Upper lobe of left lung (tissue), 6 donors: Measurements from ENCODE around the gene CHST13. TPM values are rescaled to one million over a fixed set of nuclear protein-coding genes. Genes with fewer than 3 reads are reported as not detected.

ENCODE experiments used
- ATAC-seq, 2 donors: fragments of 200-7000 bp; cut with Tn5 transposase; one replicate each; pipeline ENCODE4 v1.9.1; 2022; ENCODE audit warnings: mild to moderate bottlenecking in 2 of 2, moderate library complexity in 2 of 2; ENCODE audit not compliant: low FRiP score in 2 of 2
- DNase-seq, 2 donors: peaks; one replicate each; pipeline ENCODE4 v3.0.0-alpha.2; 2019 to 2020
- H3K27ac ChIP-seq, 4 donors: fragments of 200-600 bp; sonication (generic); one replicate each; pipeline ENCODE4 v1.5.1; 2016 to 2019
- H3K27me3 ChIP-seq, 4 donors: fragments of 200-600 bp; sonication (generic); one replicate each; pipeline ENCODE4 v1.5.1; 2017 to 2019
- H3K36me3 ChIP-seq, 4 donors: fragments of 200-600 bp; sonication (generic); one replicate each; pipeline ENCODE4 v1.5.1; 2016 to 2019
- H3K4me1 ChIP-seq, 4 donors: fragments of 200-600 bp; sonication (generic); one replicate each; pipeline ENCODE4 v1.5.1; 2018 to 2019
- H3K4me3 ChIP-seq, 4 donors: fragments of 200-600 bp; sonication (generic); one replicate each; pipeline ENCODE4 v1.5.1; 2017 to 2019; ENCODE audit warnings: mild to moderate bottlenecking in 2 of 4, moderate library complexity in 1 of 4
- H3K9me3 ChIP-seq, 4 donors: fragments of 200-600 bp; sonication (generic); one replicate each; pipeline ENCODE4 v1.5.1; 2018 to 2019
- EP300 ChIP-seq, 4 donors: sonication (generic); formaldehyde crosslinking; IDR thresholded peaks; one replicate each; pipeline ENCODE4 v1.5.1; 2017; ENCODE audit warnings: antibody characterized with exemption in 4 of 4, control low read depth in 2 of 4
- POLR2A ChIP-seq, 4 donors: fragments of 450-650 bp; IDR thresholded peaks; one replicate each; pipeline ENCODE4 v1.5.1; 2016 to 2017; ENCODE audit warnings: antibody characterized with exemption in 4 of 4, mild to moderate bottlenecking in 2 of 4
- POLR2AphosphoS5 ChIP-seq, 2 donors: sonication (generic); formaldehyde crosslinking; IDR thresholded peaks; one replicate each; pipeline ENCODE4 v1.5.1; 2017; ENCODE audit warnings: antibody characterized with exemption in 2 of 2
- WGBS, 2 donors: methylation state at CpG; one replicate each; pipeline ENCODE4 v1.1.5; 2017 to 2018; 5-methylcytosine and 5-hydroxymethylcytosine counted together
- total RNA-seq, 6 donors: library from RNA; depleted of rRNA in 4 of 6; stranded (reverse); fragments of >200 nt in 4 of 6; gene quantifications; one replicate each; pipeline versions ENCODE4 v1.1.0 to v1.2.1, GENCODE V29; 2016 to 2021
- TF ChIP-seq, protein P1 (sequence below), 6 experiments: fragments of 450-650 bp in 4 of 6; fragments of 200-600 bp in 2 of 6; sonication (generic) in 2 of 6; IDR thresholded peaks; one replicate each; pipeline ENCODE4 v1.5.1; 2016 to 2019; ENCODE audit warnings: antibody characterized with exemption in 6 of 6
- donor health status: DM: no; HTN: no; CAD: no; lungs with moderate emphysema.
- donor health status: DM: no; HTN: yes; CAD: no; lungs with severe emphysema.

Gene CHST13
- total RNA-seq, 6 donors from 2014 or later: 0.57 to 3.1 (median 2.0) TPM; not detected in 2

DNA sequence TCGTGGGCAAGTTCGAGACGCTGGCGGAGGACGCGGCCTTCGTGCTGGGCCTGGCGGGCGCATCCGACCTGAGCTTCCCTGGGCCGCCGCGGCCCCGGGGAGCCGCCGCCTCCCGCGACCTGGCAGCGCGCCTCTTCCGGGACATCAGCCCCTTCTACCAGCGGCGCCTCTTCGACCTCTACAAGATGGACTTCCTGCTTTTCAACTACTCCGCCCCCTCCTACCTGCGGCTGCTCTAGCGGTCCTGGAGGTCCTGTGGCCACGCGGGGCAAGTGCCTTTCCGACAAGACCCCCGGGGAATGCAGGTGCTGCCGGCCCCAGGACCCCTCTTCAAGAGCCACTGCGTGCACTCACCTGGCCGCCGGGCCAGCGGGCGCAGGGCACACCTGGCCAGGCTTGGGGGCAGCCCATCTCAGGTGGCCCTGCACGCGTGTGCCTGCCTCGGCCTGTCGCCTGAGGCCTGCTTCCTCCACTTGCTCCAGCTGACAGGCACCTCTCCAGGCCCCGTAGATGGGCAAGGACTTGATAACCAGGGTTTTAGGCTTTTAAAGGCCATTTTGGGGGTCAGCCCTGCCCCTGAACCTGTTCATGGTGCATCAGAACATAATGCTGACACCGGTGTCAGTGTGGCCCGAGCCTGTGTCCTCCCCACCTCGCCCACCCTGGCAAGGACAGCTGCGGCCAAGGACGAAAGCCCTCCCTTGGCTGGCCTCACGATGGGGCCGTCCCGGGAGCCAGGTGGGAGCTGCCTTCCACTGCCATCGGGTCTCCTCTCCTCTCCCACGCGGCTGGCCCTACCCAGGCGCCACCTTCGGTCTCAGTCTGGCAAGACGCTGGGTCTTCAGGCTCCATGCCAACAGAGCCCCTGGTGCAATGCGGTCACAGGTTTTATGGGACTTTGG lies 18.6 kb downstream of the CHST13 start:
- peak; percentile 15 to 78 for DNase-seq
- no peak for ATAC-seq
- Histone ChIP-seq H3K36me3 (no peaks in the 10 kb centered on the region), H3K27ac (no peak overlapping the region), H3K4me3 (no peak overlapping the region), H3K9me3 (no peaks in the 10 kb centered on the region), H3K27me3 (peaks cover 0 to 13% (median 3%) of the 10 kb centered on the region in 4 donors), H3K4me1 (peaks cover 0 to 20% (median 8%) of the 10 kb centered on the region in 4 donors)
- TF ChIP-seq POLR2A (IDR thresholded peaks at IDR 0.05) (no peak), POLR2AphosphoS5 (IDR thresholded peaks at IDR 0.05) (no peak), EP300 (IDR thresholded peaks at IDR 0.05) (no peak)
- TF ChIP-seq, protein P1, sequence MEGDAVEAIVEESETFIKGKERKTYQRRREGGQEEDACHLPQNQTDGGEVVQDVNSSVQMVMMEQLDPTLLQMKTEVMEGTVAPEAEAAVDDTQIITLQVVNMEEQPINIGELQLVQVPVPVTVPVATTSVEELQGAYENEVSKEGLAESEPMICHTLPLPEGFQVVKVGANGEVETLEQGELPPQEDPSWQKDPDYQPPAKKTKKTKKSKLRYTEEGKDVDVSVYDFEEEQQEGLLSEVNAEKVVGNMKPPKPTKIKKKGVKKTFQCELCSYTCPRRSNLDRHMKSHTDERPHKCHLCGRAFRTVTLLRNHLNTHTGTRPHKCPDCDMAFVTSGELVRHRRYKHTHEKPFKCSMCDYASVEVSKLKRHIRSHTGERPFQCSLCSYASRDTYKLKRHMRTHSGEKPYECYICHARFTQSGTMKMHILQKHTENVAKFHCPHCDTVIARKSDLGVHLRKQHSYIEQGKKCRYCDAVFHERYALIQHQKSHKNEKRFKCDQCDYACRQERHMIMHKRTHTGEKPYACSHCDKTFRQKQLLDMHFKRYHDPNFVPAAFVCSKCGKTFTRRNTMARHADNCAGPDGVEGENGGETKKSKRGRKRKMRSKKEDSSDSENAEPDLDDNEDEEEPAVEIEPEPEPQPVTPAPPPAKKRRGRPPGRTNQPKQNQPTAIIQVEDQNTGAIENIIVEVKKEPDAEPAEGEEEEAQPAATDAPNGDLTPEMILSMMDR (IDR thresholded peaks at IDR 0.05): no peak
- WGBS, 2 donors: 82 to 83% methylated on average over 22 to 52 of the region's 57 CpGs

DNA sequence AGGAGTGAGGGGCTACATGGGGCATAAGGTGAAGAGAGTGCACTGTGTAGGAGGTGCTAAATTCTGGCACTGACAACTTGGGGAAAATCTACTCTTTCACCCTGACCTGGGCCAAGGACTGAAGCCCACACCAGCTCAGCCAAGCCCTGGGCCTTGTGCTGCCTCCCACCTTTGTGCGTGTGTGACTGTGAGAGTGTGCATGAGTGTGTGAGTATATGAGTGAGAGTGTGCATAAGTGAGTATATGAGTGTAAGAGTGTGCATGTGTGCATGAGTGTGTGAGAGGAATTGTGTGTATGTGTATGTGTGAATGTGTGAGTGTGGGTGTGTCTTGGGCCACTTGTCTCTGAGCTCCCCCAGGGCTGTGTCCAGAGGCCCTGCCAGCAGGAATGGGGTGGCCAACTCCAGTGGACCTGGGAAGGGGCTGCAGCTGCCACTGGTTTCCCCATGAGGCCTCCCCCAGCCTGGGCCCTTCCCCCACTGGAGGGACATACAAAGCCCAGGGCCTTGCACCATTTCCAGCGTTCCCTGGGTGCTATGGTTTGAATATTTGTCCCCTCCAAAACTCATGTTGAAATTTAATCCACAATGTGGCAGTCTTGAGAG lies 19.6 kb downstream of the CHST13 start:
- TF ChIP-seq EP300 (IDR thresholded peaks at IDR 0.05) (no peak), POLR2AphosphoS5 (IDR thresholded peaks at IDR 0.05) (no peak), POLR2A (IDR thresholded peaks at IDR 0.05) (no peak)
- TF ChIP-seq, protein P1 (IDR thresholded peaks at IDR 0.05): no peak
- no peak overlapping the region for H3K4me3 ChIP-seq
- H3K36me3 ChIP-seq: no peaks in the 10 kb centered on the region
- ATAC-seq: no peak
- H3K27me3 ChIP-seq: peaks cover 0 to 13% (median 3%) of the 10 kb centered on the region in 4 donors
- no peak overlapping the region for H3K27ac ChIP-seq
- H3K4me1 ChIP-seq: peaks cover 0 to 20% (median 8%) of the 10 kb centered on the region in 4 donors
- 92 to 93% methylated on average over 2 of the region's 2 CpGs for WGBS, 2 donors
- no peaks in the 10 kb centered on the region for H3K9me3 ChIP-seq
- peak in 1 of 2 donors; percentile 20 for DNase-seq

DNA sequence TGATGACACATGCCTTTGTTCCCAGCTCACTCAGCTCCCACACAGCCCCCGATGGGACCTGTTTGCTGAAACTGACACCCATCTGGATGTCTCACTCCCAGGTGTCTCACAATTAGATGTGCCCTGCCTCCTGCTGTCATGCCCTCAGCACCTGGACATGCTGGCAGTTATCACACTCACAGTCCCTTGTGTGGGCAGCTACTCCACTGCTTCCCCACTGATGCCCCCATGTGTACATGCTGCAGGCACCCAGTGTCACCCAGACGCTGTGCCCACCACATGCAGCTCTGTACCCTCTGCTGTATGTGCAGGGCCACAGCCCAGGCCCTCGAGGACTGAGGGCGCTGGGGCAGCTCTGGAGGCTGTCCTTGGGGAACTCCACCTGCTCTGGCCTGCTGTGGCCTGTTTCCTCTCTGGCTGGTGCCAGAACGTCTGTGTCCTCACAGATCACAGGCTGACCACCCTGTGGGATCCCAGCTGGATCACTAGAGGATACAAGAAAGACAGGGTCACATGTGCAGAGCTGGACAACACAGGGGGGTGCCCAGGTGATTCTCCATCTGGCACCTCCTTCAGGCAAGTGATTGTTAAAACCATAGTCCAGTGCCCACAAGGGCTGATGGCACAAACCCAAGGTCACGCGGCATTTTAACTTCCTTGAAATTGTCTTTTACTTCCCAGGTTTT lies 20.8 kb downstream of the CHST13 start:
- H3K27ac ChIP-seq: no peak overlapping the region
- H3K4me3 ChIP-seq: no peak overlapping the region
- TF ChIP-seq EP300 (IDR thresholded peaks at IDR 0.05): no peak
- TF ChIP-seq, protein P1 (IDR thresholded peaks at IDR 0.05): no peak
- TF ChIP-seq POLR2AphosphoS5 (IDR thresholded peaks at IDR 0.05): no peak
- no peak for TF ChIP-seq POLR2A (IDR thresholded peaks at IDR 0.05)
- H3K4me1 ChIP-seq: peaks cover 0 to 20% (median 8%) of the 10 kb centered on the region in 4 donors
- WGBS, 2 donors: 55 to 56% methylated on average over 4 to 6 of the region's 7 CpGs
- peak; percentile 16 to 31 for DNase-seq
- H3K36me3 ChIP-seq: no peaks in the 10 kb centered on the region
- no peaks in the 10 kb centered on the region for H3K9me3 ChIP-seq
- peaks cover 0 to 13% (median 3%) of the 10 kb centered on the region in 4 donors for H3K27me3 ChIP-seq
- no peak for ATAC-seq

DNA sequence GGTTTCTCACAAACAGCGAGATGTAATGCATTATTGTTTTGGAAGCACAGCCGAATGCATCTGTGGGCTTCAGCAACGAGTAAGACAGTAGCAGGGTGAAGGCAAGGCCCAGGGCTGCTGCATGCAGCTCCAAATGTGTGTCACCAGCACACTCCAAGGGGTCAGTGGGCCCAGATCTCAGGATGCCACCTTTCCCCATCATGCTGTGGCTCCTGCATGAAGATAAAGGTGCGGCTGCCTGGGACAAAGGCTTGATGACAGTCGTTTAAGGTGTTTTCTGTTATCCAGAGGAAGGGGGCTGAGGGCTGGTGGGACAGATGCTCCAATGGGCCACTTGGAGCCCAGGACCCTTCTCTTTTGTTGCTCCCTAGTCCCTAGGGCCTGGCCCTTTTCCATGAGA lies 21.6 kb downstream of the CHST13 start:
- TF ChIP-seq, protein P1 (IDR thresholded peaks at IDR 0.05): no peak
- no peak for TF ChIP-seq POLR2AphosphoS5 (IDR thresholded peaks at IDR 0.05)
- no peak for TF ChIP-seq EP300 (IDR thresholded peaks at IDR 0.05)
- no peak for TF ChIP-seq POLR2A (IDR thresholded peaks at IDR 0.05)
- H3K4me1 ChIP-seq: peaks cover 0 to 13% (median 5%) of the 10 kb centered on the region in 4 donors
- H3K27ac ChIP-seq: no peak overlapping the region
- no peak overlapping the region for H3K4me3 ChIP-seq
- H3K27me3 ChIP-seq: peaks cover 0 to 13% (median 3%) of the 10 kb centered on the region in 4 donors
- WGBS, 2 donors: 76 to 86% methylated on average over 5 of the region's 5 CpGs
- DNase-seq (peak in 1 of 2 donors; percentile 12), ATAC-seq (no peak)
- no peaks in the 10 kb centered on the region for H3K36me3 ChIP-seq
- H3K9me3 ChIP-seq: no peaks in the 10 kb centered on the region
